ENCODE measurements around the gene TMEM263.
"Not testable (repeated sequence)": the region's sequence is repeated elsewhere in the genome, so short reads cannot be mapped to it uniquely, and the experiment has no call there.

TMEM263 gene

DNA sequence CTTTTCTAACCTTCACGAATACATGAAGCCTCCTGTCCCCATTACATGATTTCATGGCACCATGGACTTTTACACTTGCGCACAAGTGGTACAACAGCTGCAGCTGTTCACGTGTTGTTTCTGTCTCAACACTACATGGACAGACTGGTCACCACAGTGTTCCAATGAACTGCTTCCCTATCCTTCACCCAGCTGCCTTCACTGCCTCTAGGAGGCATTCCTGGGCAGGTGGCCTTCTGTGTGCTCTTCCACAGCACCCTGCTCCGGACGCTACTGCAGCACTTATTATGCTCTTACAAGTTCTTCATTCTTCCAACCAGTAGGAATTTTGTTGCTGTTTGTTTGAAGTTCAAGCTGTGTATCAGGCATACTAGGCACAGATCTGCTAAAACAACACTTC, 29.8 kb downstream of the TMEM263 start:
- DNase-seq = no peak

DNA sequence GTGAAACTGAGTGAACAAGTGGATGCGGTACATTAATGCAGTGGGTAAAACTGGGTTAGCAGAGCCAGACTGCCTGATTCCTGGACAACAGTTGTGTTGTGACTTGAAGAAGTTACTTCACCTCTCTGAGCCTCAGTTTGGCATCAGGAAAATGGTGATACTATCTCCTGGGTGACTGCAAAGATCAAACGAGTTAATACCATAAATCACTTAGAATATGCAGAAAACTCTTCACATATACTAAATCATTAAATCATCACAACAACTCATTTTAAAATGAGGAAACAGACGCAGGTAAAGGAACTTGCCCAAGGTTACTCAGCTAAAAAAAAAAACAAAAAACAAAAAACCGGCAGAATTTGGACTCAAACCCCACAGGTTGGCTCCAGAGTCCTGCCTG, 30.4 kb downstream of the TMEM263 start:
- DNase-seq = no peak

- peak; percentile 64 to 97 (median 94) for DNase-seq
Observed at GRCh38 chr12:106986625-106987389, 31.1 kb downstream of the TMEM263 start, which contains the start of gene MTERF2. Gene MTERF2 (minus strand): TSS chr12:106987146. CDS start chr12:106978714, 8,432 bp downstream.

DNA sequence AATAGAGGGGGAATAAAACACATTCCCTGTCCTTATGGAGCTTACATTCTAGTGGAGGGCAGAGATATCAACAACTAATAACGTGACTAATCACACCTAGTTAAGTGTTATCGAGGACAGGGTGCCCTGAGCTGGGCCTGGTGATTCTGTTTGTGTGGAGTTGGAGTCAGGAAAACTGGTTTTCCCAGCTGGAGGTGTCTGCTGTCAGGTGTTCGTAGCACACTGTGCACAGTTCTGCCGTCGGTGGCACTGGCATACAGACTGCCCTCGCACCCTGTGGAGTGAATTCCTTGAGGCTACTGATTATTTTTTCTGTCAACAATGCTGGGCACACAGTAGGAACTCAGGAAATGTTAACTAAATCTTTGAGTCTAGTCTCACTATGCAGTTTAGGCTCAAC, 32.1 kb downstream of the TMEM263 start:
- peak in 1 of 58 donors; percentile 3 for DNase-seq

GRCh38 chr12:106994579-106995220, 39.0 kb downstream of the TMEM263 start:
- DNase-seq = peak in 3 of 58 donors; percentile 2 to 11 (median 4)

DNA sequence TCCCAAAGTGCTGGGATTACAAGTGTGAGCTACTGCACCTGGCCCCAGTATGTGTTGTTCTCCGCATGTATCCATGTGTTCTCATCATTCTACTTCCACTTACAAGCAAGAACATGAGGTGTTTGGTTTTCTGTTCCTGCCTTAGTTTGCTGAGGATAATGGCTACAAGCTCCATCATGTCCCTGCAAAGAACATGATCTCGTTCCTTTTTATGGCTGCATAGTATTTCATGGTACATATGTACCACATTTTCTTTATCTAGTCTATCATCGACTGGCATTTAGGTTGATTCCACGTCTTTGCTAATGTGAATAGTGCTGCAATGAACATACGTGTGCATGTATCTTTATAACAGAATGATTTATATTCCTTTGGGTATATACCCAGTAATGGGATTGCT, 40.4 kb downstream of the TMEM263 start:
- DNase-seq = not testable (repeated sequence)

DNA sequence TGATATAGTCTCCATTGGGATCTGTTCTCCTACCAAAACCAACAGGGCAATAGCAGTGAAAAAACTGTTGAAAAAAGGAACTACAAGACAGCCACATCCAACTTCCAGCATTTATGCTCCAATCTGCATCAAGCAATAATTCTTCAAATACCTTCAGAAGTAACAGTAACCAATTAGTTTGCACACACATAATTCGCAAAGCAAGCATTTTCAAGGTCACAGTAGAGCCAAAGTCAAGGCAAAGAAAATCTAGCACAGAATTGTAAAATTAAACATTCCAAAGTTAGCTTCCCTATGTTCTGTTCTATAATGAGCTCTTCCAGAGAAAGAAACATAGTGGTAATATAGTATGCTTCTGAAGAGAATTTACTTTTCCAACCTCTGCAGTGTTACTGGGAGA, 42.2 kb downstream of the TMEM263 start:
- no peak for DNase-seq

- no peak for DNase-seq
Observed at GRCh38 chr12:106999446-106999845, 43.7 kb downstream of the TMEM263 start.

GRCh38 chr12:107002665-107003064, 47.0 kb downstream of the TMEM263 start:
- DNase-seq = not testable (repeated sequence)

DNA sequence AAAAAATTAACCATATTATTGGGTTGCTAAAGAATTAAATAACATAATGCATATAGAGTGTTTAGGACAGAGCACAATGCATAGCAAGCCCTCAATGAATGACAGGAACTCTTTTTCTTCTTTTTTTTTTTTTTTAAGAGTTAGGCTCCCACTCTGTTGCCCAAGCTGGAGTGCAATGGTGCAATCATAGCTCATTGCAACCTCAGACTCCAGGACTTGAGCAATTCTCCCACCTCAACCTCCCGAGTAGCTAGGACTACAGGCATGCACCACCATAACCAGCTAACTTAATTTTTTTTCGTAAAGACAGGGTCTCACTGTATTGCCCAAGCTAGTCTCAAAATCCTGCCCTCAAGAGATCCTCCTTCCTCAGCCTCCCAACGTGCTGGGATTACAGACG, 51.7 kb downstream of the TMEM263 start:
- no peak for DNase-seq

DNA sequence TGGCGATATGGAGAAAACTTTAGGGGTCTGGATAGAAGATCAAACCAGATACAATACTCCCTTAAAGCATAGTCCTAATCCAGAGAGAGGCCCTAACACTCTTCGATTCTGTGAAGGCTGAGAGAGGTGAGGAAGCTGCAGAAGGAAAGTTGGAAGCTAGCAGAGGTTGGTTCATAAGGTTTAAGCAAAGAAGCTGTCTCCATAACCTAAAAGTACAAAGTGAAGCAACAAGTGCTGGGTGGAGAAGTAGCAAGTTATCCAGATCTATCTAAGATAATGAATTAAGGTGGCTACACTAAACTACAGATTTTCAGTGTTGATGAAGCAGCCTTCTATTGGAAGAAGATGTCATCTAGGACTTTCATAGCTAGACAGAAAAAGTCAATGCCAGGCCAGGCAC, 55.8 kb downstream of the TMEM263 start:
- DNase-seq = no peak

DNA sequence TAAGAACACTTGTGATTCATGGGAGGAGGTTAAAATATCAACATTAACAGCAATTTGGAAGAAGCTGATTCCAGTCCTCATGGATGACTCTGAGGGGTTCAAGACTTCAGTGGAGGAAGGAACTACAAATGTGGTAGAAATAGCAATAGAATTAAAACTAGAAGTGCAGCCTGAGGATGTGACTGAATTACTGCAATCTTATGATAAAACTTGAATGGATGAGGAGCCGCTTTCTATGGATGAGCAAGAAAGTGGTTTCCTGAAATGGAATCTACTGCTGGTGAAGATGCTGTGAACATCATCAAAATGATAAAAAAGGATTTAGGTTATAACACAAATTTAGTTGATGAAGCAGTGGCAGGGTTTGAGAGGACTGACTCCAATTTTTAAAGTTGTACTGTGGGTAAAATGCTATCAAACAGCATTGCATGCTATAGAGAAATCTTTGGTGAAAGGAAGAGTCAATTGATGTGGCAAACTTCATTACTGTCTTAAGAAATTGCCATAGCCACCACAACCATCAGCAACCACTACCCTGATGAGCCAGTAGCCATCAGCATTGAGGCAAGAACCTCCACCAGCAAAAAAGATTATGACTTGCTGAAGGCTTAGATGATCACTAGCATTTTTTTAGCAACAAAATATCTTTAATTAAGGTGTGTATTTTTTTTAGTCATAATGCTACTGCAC, 57.2 kb downstream of the TMEM263 start:
- no peak for DNase-seq

GRCh38 chr12:107014055-107014454, 58.3 kb downstream of the TMEM263 start:
- DNase-seq = no peak

GRCh38 chr12:107017042-107017441, 61.3 kb downstream of the TMEM263 start:
- DNase-seq = no peak

DNA sequence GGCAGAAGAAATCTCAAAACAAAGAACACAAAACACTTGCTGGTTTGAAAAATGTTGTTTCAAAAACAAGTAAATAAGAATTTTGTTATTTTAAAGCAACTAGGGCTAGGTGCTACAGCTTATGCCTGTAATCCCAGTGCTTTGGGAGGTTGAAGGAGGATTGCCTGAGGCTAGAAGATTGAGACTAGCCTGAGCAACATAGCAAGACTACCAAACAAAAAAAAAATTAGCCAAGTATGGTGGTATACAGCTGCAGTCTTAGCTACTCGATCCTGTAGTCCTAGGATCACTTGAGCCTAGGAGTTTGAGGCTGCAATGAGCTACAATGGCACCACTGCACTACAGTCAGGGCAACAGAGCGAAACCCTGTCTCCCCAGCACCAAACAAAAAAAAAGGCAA, 63.8 kb downstream of the TMEM263 start:
- no peak for DNase-seq
